ENCODE measurements around the gene SYNPO2. TPM values are rescaled to one million over a fixed set of nuclear protein-coding genes. Genes with fewer than 3 reads are reported as not detected.

Gene SYNPO2
- polyA plus RNA-seq, 1 donor (not counting 4 experiments of a cell fraction or from before 2014, with no cell fraction given) = 0.34 TPM

DNA sequence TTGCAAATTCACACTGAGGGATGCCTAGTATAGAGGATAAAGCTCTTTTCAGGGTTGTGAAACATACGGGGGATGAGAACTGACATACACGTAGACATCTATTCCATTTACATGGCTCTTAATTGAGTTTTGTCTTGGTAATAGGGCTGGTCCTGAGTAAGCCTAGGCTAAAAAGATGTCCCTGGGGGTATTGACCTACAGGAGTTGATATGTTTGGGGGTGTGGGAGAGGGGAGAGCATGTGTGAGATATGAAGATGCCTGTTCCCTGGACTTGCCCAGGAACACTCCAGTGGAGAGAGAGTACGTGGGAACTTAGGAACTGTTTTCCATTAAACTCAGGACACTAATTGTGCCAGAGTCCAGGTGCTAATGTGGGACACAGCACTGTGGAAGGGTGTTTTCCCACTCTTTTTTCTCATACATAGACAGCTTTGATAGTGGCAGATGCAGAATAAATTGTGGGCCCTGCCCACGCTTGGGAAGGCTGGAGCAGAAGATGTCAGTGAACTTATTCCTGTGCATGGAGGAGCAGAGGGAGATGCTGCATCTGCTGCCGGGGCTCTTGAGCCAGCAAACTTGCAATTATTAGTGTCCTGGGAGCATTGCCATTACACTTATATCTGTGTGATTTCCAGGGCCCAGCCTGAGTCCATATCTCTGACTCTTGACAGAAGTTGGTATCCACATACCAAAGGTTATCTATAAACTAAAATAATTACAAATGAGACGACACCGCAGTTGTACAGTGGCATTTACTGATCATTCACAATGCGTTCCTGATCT is 20.7 kb downstream of the SYNPO2 start:
- no peak overlapping the region for H3K9ac ChIP-seq (ENCODE audit: control insufficient read depth, extremely low read depth, insufficient read depth, low read length)
- FAIRE-seq = no peak
- no peaks in the 10 kb centered on the region for H3K79me2 ChIP-seq (ENCODE audit: control insufficient read depth, insufficient read depth, low read length)
- no peaks in the 10 kb centered on the region for H3K27me3 ChIP-seq (ENCODE audit: control insufficient read depth, extremely low read depth, insufficient read depth, low read length)
- DNase-seq (ENCODE audit: low read depth, low spot score) = no peak
- no peak overlapping the region for H3K27ac ChIP-seq (ENCODE audit: control insufficient read depth, insufficient read depth, low read length)
- H4K20me1 ChIP-seq (ENCODE audit: control insufficient read depth, extremely low read depth, insufficient read depth, low read length) = no peaks in the 10 kb centered on the region
- TF ChIP-seq EZH2 (IDR thresholded peaks at IDR 0.05; ENCODE audit: low read length) = no peak
- TF ChIP-seq, protein P1, sequence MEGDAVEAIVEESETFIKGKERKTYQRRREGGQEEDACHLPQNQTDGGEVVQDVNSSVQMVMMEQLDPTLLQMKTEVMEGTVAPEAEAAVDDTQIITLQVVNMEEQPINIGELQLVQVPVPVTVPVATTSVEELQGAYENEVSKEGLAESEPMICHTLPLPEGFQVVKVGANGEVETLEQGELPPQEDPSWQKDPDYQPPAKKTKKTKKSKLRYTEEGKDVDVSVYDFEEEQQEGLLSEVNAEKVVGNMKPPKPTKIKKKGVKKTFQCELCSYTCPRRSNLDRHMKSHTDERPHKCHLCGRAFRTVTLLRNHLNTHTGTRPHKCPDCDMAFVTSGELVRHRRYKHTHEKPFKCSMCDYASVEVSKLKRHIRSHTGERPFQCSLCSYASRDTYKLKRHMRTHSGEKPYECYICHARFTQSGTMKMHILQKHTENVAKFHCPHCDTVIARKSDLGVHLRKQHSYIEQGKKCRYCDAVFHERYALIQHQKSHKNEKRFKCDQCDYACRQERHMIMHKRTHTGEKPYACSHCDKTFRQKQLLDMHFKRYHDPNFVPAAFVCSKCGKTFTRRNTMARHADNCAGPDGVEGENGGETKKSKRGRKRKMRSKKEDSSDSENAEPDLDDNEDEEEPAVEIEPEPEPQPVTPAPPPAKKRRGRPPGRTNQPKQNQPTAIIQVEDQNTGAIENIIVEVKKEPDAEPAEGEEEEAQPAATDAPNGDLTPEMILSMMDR (optimal IDR thresholded peaks at IDR 0.05 in 1 of 3, IDR thresholded peaks at IDR 0.05 in 1 of 3, conservative IDR thresholded peaks at IDR 0.05 in 1 of 3; ENCODE audit: extremely low read depth in 1 of 3, insufficient read depth in 2 of 3, low read length in 3 of 3) = no peak
- no peaks in the 10 kb centered on the region for H3K9me3 ChIP-seq (ENCODE audit: control insufficient read depth, low read depth, low read length)
- peaks cover 3% of the 10 kb centered on the region for H3K4me1 ChIP-seq (ENCODE audit: control insufficient read depth, extremely low read depth, insufficient read depth, low read length)
- H3K9me1 ChIP-seq (ENCODE audit: control insufficient read depth, extremely low read depth, insufficient read depth, low read length) = no peaks in the 10 kb centered on the region
- no peak overlapping the region for H2AFZ ChIP-seq (ENCODE audit: control insufficient read depth, low read length)
- no peaks in the 10 kb centered on the region for H3K36me3 ChIP-seq (ENCODE audit: control insufficient read depth in 2 of 2, extremely low read depth in 1 of 2, insufficient read depth in 2 of 2, low read length in 2 of 2)
- dilution Hi-C loops (cut with MboI; ENCODE audit: extremely low pct_ligation_motif_present, low sequenced_read_pairs) = no loop called here
- no peak overlapping the region for H3K4me3 ChIP-seq (ENCODE audit: control insufficient read depth in 2 of 3, extremely low read depth in 1 of 3, insufficient read depth in 2 of 3, low read depth in 1 of 3, low read length in 3 of 3)
- H3K4me2 ChIP-seq (ENCODE audit: control insufficient read depth, extremely low read depth, insufficient read depth, low read depth, low read length) = no peak overlapping the region

DNA sequence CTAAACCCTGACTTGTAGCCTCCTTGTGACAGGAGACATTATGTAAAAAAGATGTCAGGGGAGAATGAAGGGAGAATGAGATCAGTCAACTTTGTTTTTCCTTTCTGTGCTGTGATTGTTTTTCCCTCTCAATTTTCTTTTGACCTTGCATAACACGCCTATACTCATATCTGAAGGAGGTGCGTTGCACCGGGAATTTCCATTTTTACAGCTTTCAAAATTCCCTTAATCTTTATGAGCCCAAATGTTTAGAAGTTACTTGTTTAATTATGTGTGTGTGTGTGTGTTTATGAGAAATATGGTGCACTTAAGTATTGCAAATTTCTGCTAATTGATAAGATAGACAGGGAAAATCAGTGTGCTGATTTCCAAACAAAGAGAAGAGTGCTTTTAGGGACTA is 21.6 kb downstream of the SYNPO2 start:
- Histone ChIP-seq H3K9me3 (ENCODE audit: control insufficient read depth, low read depth, low read length) (no peaks in the 10 kb centered on the region), H3K27ac (ENCODE audit: control insufficient read depth, insufficient read depth, low read length) (no peak overlapping the region), H3K4me1 (ENCODE audit: control insufficient read depth, extremely low read depth, insufficient read depth, low read length) (peaks cover 3% of the 10 kb centered on the region), H3K27me3 (ENCODE audit: control insufficient read depth, extremely low read depth, insufficient read depth, low read length) (no peaks in the 10 kb centered on the region), H3K4me3 (ENCODE audit: control insufficient read depth in 2 of 3, extremely low read depth in 1 of 3, insufficient read depth in 2 of 3, low read depth in 1 of 3, low read length in 3 of 3) (no peak overlapping the region), H3K4me2 (ENCODE audit: control insufficient read depth, extremely low read depth, insufficient read depth, low read depth, low read length) (no peak overlapping the region), H2AFZ (ENCODE audit: control insufficient read depth, low read length) (peak overlapping the region; percentile 39), H3K9me1 (ENCODE audit: control insufficient read depth, extremely low read depth, insufficient read depth, low read length) (no peaks in the 10 kb centered on the region), H3K9ac (ENCODE audit: control insufficient read depth, extremely low read depth, insufficient read depth, low read length) (no peak overlapping the region), H4K20me1 (ENCODE audit: control insufficient read depth, extremely low read depth, insufficient read depth, low read length) (no peaks in the 10 kb centered on the region), H3K79me2 (ENCODE audit: control insufficient read depth, insufficient read depth, low read length) (no peaks in the 10 kb centered on the region), H3K36me3 (ENCODE audit: control insufficient read depth in 2 of 2, extremely low read depth in 1 of 2, insufficient read depth in 2 of 2, low read length in 2 of 2) (no peaks in the 10 kb centered on the region)
- no peak for DNase-seq (ENCODE audit: low read depth, low spot score)
- no peak for FAIRE-seq
- TF ChIP-seq, protein P1 (optimal IDR thresholded peaks at IDR 0.05 in 1 of 3, IDR thresholded peaks at IDR 0.05 in 1 of 3, conservative IDR thresholded peaks at IDR 0.05 in 1 of 3; ENCODE audit: extremely low read depth in 1 of 3, insufficient read depth in 2 of 3, low read length in 3 of 3) = no peak
- TF ChIP-seq EZH2 (IDR thresholded peaks at IDR 0.05; ENCODE audit: low read length) = no peak
- dilution Hi-C loops (cut with MboI; ENCODE audit: extremely low pct_ligation_motif_present, low sequenced_read_pairs) = no loop called here
